IPS-20b (cell line): ENCODE data around the gene RANBP1.

Experiments used
- H3K27ac ChIP-seq: one replicate; pipeline ENCODE4 v1.5.1; 2013; ENCODE audit warnings: low read length
- H3K27me3 ChIP-seq: 2 replicates; pipeline ENCODE4 v1.6.1; 2013; ENCODE audit warnings: mild to moderate bottlenecking, low read length, inconsistent platforms; ENCODE audit not compliant: insufficient read depth
- H3K36me3 ChIP-seq: 2 replicates; pipeline ENCODE4 v1.6.1; 2013; ENCODE audit warnings: low read depth, mild to moderate bottlenecking, inconsistent platforms, low read length, moderate library complexity; ENCODE audit not compliant: insufficient read depth
- H3K4me1 ChIP-seq: 2 replicates; pipeline ENCODE4 v1.6.1; 2013; ENCODE audit warnings: mild to moderate bottlenecking, control low read depth, inconsistent platforms, low read length, moderate library complexity; ENCODE audit not compliant: insufficient read depth
- H3K4me3 ChIP-seq: 2 replicates; pipeline ENCODE4 v1.5.1; 2013; ENCODE audit warnings: mild to moderate bottlenecking, low read length, inconsistent platforms
- H3K9ac ChIP-seq: 2 replicates; pipeline ENCODE4 v1.6.1; 2013; ENCODE audit warnings: low read depth, mild to moderate bottlenecking, inconsistent platforms, low read length, moderate library complexity
- H3K9me3 ChIP-seq: 2 replicates; pipeline ENCODE4 v1.6.1; 2013; ENCODE audit warnings: mild to moderate bottlenecking, low read depth, low read length, inconsistent platforms; ENCODE audit not compliant: insufficient read depth

RANBP1 gene

DNA sequence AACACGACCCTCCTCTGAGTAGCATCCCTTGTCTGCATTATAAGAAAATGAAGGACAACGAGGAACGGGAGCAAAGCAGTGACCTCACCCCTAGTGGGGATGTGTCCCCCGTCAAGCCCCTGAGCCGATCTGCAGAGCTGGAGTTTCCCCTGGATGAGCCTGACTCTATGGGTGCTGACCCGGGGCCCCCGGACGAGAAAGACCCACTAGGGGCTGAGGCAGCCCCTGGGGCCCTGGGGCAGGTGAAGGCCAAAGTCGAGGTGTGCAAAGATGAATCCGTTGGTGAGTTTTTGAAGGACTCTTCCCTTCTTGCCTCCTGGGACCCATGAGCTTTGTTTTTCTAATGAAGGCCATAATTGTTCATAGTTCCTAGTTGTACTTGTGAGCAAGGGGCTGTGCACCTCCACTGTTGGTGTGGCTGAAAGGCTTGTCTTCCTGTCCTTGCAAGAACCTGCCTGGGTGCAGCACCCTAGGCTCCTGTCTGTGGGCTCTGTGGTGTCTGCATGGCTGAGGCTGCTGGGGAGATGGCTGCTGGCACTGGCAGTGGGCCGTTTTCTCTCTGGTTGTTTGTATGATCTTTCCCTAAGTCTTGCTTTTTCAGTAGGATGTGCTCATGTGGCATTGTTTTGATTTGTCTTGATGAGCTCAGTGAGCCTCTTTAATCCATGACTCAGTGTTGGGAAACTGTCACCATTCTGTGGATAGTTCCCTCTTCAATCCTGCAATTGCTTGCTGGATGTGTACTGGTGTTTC is 25.8 kb upstream of the RANBP1 start:
- Histone ChIP-seq H3K27ac (no peak overlapping the region), H3K4me1 (no peaks in the 10 kb centered on the region), H3K4me3 (no peak overlapping the region), H3K27me3 (no peaks in the 10 kb centered on the region), H3K9ac (no peak overlapping the region), H3K9me3 (no peaks in the 10 kb centered on the region), H3K36me3 (peaks cover 100% of the 10 kb centered on the region)

GRCh38 chr22:20090730-20091240 is 25.1 kb upstream of the RANBP1 start:
- Histone ChIP-seq H3K36me3 (peaks cover 100% of the 10 kb centered on the region), H3K4me1 (no peaks in the 10 kb centered on the region), H3K9me3 (no peaks in the 10 kb centered on the region), H3K9ac (no peak overlapping the region), H3K27ac (no peak overlapping the region), H3K27me3 (no peaks in the 10 kb centered on the region), H3K4me3 (no peak overlapping the region)

DNA sequence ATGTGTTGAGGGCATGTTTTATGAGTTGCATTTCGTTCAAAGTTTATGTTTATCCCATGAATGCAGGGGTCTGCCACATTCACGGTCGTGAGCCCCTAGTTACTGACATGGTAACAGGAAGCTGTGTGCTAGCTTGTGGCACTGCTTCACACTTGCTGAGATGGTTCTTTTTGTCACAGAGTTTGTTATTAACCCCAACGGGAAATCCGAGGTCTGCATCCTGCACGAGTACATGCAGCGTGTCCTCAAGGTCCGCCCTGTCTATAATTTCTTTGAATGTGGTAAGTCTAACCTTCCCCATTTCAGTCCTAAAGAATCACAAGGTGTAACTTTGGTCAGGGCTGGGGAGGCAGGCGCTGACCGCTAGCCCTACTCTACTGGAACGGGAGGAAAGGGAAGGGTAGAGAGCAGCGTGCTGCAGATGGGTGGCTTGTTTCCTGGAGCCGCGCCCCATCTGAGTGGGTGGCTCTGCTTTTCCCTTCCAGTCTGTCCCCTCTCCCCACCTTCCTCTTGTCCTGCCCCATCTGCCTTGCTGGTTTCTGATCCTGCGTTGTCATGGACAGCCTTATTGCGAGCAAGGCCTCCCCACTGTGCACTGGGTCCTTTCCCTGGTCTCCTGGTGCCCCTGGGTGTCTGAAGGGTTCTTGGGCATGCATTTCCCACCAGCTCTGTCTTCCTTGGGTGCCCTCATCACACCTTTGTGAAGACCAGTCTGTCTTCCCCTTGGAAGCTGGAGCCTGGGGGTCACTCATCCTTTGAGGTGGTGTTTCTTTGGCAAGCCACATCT is 24.0 kb upstream of the RANBP1 start:
- Histone ChIP-seq H3K9ac (no peak overlapping the region), H3K27ac (no peak overlapping the region), H3K27me3 (no peaks in the 10 kb centered on the region)

GRCh38 chr22:20092477-20092854 is 23.4 kb upstream of the RANBP1 start:
- no peaks in the 10 kb centered on the region for H3K27me3 ChIP-seq
- no peaks in the 10 kb centered on the region for H3K4me1 ChIP-seq
- H3K4me3 ChIP-seq: no peak overlapping the region
- H3K36me3 ChIP-seq: peaks cover 100% of the 10 kb centered on the region
- no peak overlapping the region for H3K9ac ChIP-seq
- no peaks in the 10 kb centered on the region for H3K9me3 ChIP-seq
- no peak overlapping the region for H3K27ac ChIP-seq

More for the DNA sequence above, 24.0 kb upstream of the RANBP1 start:
- no peak overlapping the region for H3K4me3 ChIP-seq
- H3K4me1 ChIP-seq: no peaks in the 10 kb centered on the region
- H3K36me3 ChIP-seq: peaks cover 100% of the 10 kb centered on the region
- no peaks in the 10 kb centered on the region for H3K9me3 ChIP-seq

- Histone ChIP-seq H3K4me3 (no peak overlapping the region), H3K9me3 (no peaks in the 10 kb centered on the region), H3K9ac (no peak overlapping the region), H3K4me1 (no peaks in the 10 kb centered on the region), H3K36me3 (peaks cover 97% of the 10 kb centered on the region), H3K27ac (no peak overlapping the region), H3K27me3 (no peaks in the 10 kb centered on the region)
These were observed 22.3 kb upstream of the RANBP1 start for GRCh38 chr22:20093418-20094196.

DNA sequence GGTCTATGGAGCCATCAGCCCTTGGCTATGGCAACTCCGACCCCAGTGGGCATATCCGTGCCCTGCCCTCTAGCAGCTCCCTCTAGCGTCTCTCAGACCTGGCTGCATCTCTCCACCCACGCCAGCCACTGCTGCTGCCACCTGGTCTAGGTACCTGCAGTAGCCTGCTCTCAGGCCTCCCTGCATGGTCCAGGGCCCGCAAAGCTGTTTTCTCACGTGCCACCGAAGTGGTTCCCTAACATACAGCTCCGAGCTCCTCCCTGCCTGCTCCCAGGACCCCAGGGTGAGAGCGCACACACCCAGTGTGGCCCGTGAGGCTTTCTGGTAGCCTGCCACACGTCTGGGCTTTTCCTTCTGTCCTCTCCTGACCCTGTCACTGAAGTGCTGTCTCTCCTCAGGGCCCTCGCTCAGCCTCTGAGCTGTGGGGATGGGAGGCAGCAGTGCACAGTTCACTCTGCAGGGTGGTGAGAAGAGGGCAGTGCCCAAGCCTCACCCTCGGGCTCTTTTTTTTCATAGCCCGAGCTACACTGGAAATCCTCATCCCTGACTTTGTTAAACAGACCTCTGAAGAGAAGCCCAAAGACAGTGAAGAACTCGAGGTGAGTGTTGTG is 21.6 kb upstream of the RANBP1 start:
- H3K36me3 ChIP-seq: peaks cover 97% of the 10 kb centered on the region
- no peak overlapping the region for H3K27ac ChIP-seq
- H3K9ac ChIP-seq: no peak overlapping the region
- H3K4me3 ChIP-seq: no peak overlapping the region
- no peaks in the 10 kb centered on the region for H3K4me1 ChIP-seq
- H3K27me3 ChIP-seq: no peaks in the 10 kb centered on the region
- no peaks in the 10 kb centered on the region for H3K9me3 ChIP-seq

DNA sequence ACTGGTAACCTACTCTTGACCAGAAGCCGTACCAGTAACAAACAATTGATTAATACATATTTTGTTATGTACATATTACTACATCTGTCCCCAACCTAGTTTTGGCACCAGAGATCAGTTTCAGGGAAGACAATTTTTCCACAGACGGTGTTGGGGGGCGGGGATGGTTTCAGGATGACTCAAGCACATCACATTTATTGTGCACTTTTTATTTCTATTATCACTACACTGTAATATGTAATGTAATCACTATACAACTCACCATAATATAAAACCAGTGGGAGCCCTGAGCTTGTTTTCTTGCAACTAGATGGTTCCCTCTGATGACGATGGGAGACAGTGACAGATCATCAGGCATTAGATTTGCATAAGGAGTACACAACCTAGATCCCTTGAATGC is 20.4 kb upstream of the RANBP1 start:
- Histone ChIP-seq H3K4me1 (peaks cover under 1% of the 10 kb centered on the region; the same call in 1 of the 2 replicates), H3K27me3 (no peaks in the 10 kb centered on the region), H3K9ac (no peak overlapping the region), H3K36me3 (peaks cover 97% of the 10 kb centered on the region), H3K4me3 (no peak overlapping the region), H3K9me3 (no peaks in the 10 kb centered on the region), H3K27ac (no peak overlapping the region)

DNA sequence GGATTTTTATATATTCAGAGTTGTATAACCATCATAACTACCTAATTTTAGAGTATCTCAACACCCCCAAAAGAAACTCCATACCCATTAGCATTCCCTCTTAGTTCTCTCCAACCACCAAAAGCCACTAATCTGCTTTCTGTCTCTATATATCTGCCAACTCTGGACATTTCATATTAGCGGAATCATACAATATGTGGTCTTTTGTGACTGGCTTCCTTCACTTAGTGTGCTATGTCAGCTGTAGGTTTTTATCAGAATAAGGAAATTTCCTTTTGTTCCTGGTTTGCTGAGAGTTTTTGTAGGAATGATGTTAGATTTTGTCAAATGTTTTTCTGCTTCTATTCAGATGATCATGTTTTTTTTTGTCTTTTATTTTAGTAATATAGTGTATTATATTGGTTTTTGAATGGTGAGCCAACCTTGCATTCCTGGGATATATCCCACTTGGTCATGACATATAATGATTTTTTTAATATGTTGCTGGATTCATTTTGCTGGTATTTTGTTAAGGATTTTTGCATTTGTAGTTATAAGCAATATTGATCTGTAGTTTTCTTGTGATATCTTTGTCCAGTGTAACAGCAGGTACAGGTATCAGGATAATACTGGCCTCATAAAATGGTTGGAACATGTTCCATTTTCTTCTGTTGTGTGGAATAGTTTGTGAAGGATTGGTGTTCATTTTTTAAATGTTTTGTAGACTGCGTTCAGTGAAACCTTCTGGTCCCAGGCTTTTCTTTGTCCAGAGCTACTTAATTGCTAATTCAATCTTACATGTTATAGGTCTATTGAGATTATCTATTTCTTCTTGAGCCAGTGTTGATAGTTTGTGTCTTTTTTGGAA is 19.1 kb upstream of the RANBP1 start:
- no peaks in the 10 kb centered on the region for H3K27me3 ChIP-seq
- H3K36me3 ChIP-seq: peaks cover 95% of the 10 kb centered on the region
- no peak overlapping the region for H3K4me3 ChIP-seq
- H3K9ac ChIP-seq: no peak overlapping the region
- H3K27ac ChIP-seq: no peak overlapping the region
- no peaks in the 10 kb centered on the region for H3K9me3 ChIP-seq
- H3K4me1 ChIP-seq: peaks cover 4% of the 10 kb centered on the region; the same call in 1 of the 2 replicates

- H3K27ac ChIP-seq: no peak overlapping the region
- H3K4me1 ChIP-seq: peaks cover 4% of the 10 kb centered on the region; the same call in 1 of the 2 replicates
- no peaks in the 10 kb centered on the region for H3K27me3 ChIP-seq
- no peak overlapping the region for H3K9ac ChIP-seq
- H3K9me3 ChIP-seq: no peaks in the 10 kb centered on the region
- H3K4me3 ChIP-seq: no peak overlapping the region
- peaks cover 93% of the 10 kb centered on the region for H3K36me3 ChIP-seq
These were observed 16.7 kb upstream of the RANBP1 start for GRCh38 chr22:20099099-20099711.

GRCh38 chr22:20101638-20102037 is 14.3 kb upstream of the RANBP1 start:
- H3K4me3 ChIP-seq: no peak overlapping the region
- no peaks in the 10 kb centered on the region for H3K27me3 ChIP-seq
- no peak overlapping the region for H3K27ac ChIP-seq
- peaks cover 4% of the 10 kb centered on the region; the same call in 1 of the 2 replicates for H3K4me1 ChIP-seq
- H3K9me3 ChIP-seq: no peaks in the 10 kb centered on the region
- peaks cover 93% of the 10 kb centered on the region for H3K36me3 ChIP-seq
- no peak overlapping the region for H3K9ac ChIP-seq
